Measurements from ENCODE around the gene PDXK. TPM values are rescaled to one million over a fixed set of nuclear protein-coding genes. Genes with fewer than 3 reads are reported as not detected.

PDXK gene
- polyA plus RNA-seq, 1 of the 3 experiments (the other 2 are of a cell fraction) = 85.7 TPM

DNA sequence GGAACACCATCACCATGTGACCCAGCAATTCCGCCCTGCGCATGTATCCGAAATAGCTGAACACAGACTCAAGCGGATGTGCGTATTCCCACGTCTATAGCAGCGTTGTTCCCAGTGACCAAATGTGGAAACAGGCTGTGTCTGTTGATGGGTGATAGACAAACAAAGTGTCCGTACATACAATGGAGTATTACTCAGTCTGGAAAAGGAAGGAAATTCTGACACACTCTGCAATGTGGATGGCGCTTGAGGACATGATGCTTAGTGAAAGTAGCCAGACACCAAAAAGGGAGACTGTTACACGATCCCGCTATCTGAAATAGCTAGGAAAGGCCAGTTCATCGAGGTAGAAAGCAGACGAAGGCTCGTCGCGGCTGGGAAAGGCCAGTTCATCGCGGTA is 25.8 kb downstream of the PDXK start:
- Histone ChIP-seq H3K4me2 (no peak overlapping the region), H3F3A (replicated peaks; ENCODE audit: insufficient read depth) (peaks cover 11% of the 10 kb centered on the region), H3K4me3 (ENCODE audit: low read depth in 2 of 2, low read length in 1 of 2) (no peak overlapping the region), H3K27me3 (ENCODE audit: insufficient read depth) (no peaks in the 10 kb centered on the region), H3K9me2 (no peaks in the 10 kb centered on the region), H3K27ac (ENCODE audit: low read depth in 2 of 2, low read length in 1 of 2) (no peak overlapping the region), H3K36me3 (replicated peaks in 1 of 2; ENCODE audit: control insufficient read depth in 1 of 2, insufficient read depth in 2 of 2, low read length in 1 of 2) (peaks cover 11 to 28% of the 10 kb centered on the region in 2 experiments), H3K4me1 (ENCODE audit: control insufficient read depth in 1 of 2, insufficient read depth in 2 of 2, low read depth in 1 of 2, low read length in 1 of 2) (peaks cover 0 to 3% of the 10 kb centered on the region in 2 experiments; a peak in 1 of 4 replicates), H4K20me1 (ENCODE audit: insufficient read depth) (peaks cover 5% of the 10 kb centered on the region; the same call in 1 of the 2 replicates), H3K79me2 (ENCODE audit: insufficient read depth) (no peaks in the 10 kb centered on the region), H3K9me3 (no peaks in the 10 kb centered on the region), H2AFZ (ENCODE audit: low read depth) (no peak overlapping the region), H3K9ac (no peak overlapping the region)
- CTCF ChIA-PET = no interaction called here
- POLR2A ChIA-PET = no interaction called here
- DNase-seq = no peak
- 97% methylated on average over 18 of the region's 18 CpGs for WGBS (ENCODE audit: low lambda C conversion rate)
- TF ChIP-seq ELF1 (IDR thresholded peaks at IDR 0.05) (no peak), FOSL2 (IDR thresholded peaks at IDR 0.05; ENCODE audit: borderline replicate concordance, low read depth) (no peak), JUND (IDR thresholded peaks at IDR 0.05) (no peak), GATA2 (CRISPR knock-in tag; IDR thresholded peaks at IDR 0.05) (no peak), POLR2AphosphoS5 (IDR thresholded peaks at IDR 0.05; ENCODE audit: low read depth, low read length) (no peak), MEF2A (IDR thresholded peaks at IDR 0.05; ENCODE audit: borderline replicate concordance, low read depth) (no peak), RAD21 (IDR thresholded peaks at IDR 0.05; ENCODE audit: low read length) (no peak), FOXJ3 (CRISPR knock-in tag; IDR thresholded peaks at IDR 0.05) (no peak), RCOR1 (IDR thresholded peaks at IDR 0.05; ENCODE audit: low read length) (no peak), RXRA (IDR thresholded peaks at IDR 0.05; ENCODE audit: borderline replicate concordance, low read depth) (no peak), EP300 (IDR thresholded peaks at IDR 0.05; ENCODE audit: borderline replicate concordance in 1 of 2, low read depth in 1 of 2, low read length in 1 of 2) (no peak), CHD2 (IDR thresholded peaks at IDR 0.05; ENCODE audit: low read length, partially characterized antibody) (no peak), GABPA (IDR thresholded peaks at IDR 0.05; ENCODE audit: low read depth) (no peak), NFIC (IDR thresholded peaks at IDR 0.05; ENCODE audit: borderline replicate concordance) (no peak), MXI1 (IDR thresholded peaks at IDR 0.05; ENCODE audit: low read depth, low read length) (no peak), USF2 (IDR thresholded peaks at IDR 0.05; ENCODE audit: borderline replicate concordance, low read depth, low read length) (no peak)
- TF ChIP-seq, protein P1, sequence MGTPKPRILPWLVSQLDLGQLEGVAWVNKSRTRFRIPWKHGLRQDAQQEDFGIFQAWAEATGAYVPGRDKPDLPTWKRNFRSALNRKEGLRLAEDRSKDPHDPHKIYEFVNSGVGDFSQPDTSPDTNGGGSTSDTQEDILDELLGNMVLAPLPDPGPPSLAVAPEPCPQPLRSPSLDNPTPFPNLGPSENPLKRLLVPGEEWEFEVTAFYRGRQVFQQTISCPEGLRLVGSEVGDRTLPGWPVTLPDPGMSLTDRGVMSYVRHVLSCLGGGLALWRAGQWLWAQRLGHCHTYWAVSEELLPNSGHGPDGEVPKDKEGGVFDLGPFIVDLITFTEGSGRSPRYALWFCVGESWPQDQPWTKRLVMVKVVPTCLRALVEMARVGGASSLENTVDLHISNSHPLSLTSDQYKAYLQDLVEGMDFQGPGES (IDR thresholded peaks at IDR 0.05; ENCODE audit: low read depth, low read length) = no peak
- TF ChIP-seq, protein P2, sequence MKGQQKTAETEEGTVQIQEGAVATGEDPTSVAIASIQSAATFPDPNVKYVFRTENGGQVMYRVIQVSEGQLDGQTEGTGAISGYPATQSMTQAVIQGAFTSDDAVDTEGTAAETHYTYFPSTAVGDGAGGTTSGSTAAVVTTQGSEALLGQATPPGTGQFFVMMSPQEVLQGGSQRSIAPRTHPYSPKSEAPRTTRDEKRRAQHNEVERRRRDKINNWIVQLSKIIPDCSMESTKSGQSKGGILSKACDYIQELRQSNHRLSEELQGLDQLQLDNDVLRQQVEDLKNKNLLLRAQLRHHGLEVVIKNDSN (IDR thresholded peaks at IDR 0.05; ENCODE audit: borderline replicate concordance, low read depth) = no peak

Measured in SK-N-SH (cell line).